Measurements from ENCODE around the gene PARPBP. TPM values are rescaled to one million over a fixed set of nuclear protein-coding genes. Genes with fewer than 3 reads are reported as not detected.

Gene PARPBP
- total and polyA plus RNA-seq, 8 donors = 4.4 to 20.6 (median 13.4) TPM

DNA sequence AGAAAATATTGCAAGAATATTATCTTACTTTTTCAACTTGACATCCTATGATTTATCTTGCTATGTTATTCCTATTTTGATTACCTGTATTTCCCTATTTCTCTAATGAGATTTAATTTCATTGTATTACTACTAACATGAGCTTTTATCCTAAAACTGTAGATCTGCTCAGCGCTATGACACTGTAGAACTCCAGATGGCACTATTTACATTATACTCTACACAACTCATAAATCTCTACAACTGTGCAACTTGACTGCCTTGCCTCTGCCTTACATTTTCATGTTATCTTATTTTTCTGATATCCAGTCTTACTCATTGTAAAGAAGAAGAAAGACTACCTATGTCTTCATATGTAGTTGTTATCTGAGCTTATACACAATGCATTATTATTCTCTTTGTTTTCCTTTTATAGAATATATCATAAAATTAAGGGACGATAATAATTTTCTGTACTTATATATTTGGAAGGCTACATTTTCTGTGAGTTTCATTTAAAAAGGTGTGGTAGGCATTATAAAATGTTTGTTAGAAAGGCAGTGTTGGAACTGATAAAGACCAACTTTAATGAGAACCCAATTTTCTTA is 24.2 kb upstream of the PARPBP start:
- ATAC-seq (peak; percentile 66), DNase-seq (peak in 1 of 4 donors; percentile 37)
- Histone ChIP-seq H3K9me3 (no peaks in the 10 kb centered on the region), H3K4me1 (no peaks in the 10 kb centered on the region), H3K27me3 (no peaks in the 10 kb centered on the region), H3K36me3 (peaks cover 0 to 36% of the 10 kb centered on the region in 2 donors), H3K4me3 (no peak overlapping the region), H3K27ac (no peak overlapping the region)
- intact Hi-C loops (cut with DNase I) = no loop called here
- TF ChIP-seq, protein P1, sequence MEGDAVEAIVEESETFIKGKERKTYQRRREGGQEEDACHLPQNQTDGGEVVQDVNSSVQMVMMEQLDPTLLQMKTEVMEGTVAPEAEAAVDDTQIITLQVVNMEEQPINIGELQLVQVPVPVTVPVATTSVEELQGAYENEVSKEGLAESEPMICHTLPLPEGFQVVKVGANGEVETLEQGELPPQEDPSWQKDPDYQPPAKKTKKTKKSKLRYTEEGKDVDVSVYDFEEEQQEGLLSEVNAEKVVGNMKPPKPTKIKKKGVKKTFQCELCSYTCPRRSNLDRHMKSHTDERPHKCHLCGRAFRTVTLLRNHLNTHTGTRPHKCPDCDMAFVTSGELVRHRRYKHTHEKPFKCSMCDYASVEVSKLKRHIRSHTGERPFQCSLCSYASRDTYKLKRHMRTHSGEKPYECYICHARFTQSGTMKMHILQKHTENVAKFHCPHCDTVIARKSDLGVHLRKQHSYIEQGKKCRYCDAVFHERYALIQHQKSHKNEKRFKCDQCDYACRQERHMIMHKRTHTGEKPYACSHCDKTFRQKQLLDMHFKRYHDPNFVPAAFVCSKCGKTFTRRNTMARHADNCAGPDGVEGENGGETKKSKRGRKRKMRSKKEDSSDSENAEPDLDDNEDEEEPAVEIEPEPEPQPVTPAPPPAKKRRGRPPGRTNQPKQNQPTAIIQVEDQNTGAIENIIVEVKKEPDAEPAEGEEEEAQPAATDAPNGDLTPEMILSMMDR (IDR thresholded peaks at IDR 0.05) = peak in 1 of 2 donors; percentile 15

DNA sequence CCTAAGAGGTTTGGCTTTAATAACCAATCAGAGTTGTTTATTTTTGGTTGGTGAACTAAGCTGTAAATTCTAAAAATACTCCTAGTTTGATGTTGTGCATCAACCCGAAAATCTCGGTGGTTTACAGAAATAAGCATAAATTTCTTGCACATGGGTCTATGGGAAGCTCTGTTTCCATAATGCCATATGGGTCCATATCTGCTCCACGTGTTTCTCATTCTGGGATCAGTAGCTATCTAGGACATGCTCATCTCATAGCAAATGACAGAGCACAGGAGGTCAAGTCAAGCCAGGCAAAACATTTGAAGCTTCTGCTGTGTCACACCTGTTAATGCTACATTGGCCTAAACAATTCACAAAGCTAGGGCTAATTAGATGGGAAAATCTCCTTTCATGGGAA is 23.1 kb upstream of the PARPBP start:
- H3K9me3 ChIP-seq = no peaks in the 10 kb centered on the region
- no peak for ATAC-seq
- TF ChIP-seq, protein P1 (IDR thresholded peaks at IDR 0.05) = no peak
- no peak overlapping the region for H3K4me3 ChIP-seq
- DNase-seq = no peak
- no peaks in the 10 kb centered on the region for H3K27me3 ChIP-seq
- peaks cover 0 to 36% of the 10 kb centered on the region in 2 donors for H3K36me3 ChIP-seq
- intact Hi-C loops (cut with DNase I) = no loop called here
- H3K4me1 ChIP-seq = no peaks in the 10 kb centered on the region
- no peak overlapping the region for H3K27ac ChIP-seq

DNA sequence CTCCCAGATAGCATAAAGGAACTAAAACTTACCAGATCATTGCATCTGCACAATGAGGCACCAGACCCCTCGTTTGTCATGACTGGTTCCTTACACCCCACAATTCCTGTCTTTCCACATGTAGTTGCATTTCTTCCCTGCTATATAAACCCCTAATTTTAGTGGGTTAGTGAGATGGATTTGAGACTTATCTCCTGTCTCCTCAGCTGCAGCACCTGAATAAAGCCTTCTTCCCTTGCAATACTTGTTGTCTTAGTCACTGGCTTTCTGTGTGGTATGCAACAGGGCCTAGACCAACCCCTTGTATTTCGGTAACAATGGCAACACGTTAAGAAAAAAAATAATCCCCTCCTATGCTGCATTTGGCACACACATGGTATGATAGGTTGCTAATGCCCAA is 13.1 kb upstream of the PARPBP start:
- peaks cover 0 to 6% of the 10 kb centered on the region in 2 donors for H3K9me3 ChIP-seq
- TF ChIP-seq, protein P1 (IDR thresholded peaks at IDR 0.05) = no peak
- DNase-seq (no peak), ATAC-seq (no peak)
- H3K27me3 ChIP-seq = no peaks in the 10 kb centered on the region
- H3K4me1 ChIP-seq = no peaks in the 10 kb centered on the region
- no peak overlapping the region for H3K27ac ChIP-seq
- no peak overlapping the region for H3K4me3 ChIP-seq
- H3K36me3 ChIP-seq = peaks cover 0 to 76% of the 10 kb centered on the region in 2 donors
- intact Hi-C loops (cut with DNase I) = no loop called here

DNA sequence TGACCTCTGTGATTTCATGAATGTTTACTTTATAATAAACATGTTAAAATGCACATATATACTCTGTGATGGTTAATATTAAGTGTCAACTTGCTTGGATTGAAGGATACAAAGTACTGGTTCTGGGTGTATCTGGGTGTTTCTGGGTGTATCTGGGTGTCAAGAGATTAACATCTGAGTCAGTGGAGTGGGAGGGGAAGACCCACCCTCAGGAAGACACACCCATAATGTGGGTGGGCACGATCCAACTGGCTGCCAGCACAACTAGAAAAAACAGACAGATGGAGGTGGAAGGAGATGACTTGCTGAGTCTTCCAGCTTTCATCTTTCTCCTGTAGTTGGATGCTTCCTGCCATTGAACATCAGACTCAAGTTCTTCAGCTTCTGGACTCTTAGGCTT is 12.0 kb upstream of the PARPBP start:
- intact Hi-C loops (cut with DNase I) = no loop called here
- Histone ChIP-seq H3K27ac (no peak overlapping the region), H3K9me3 (peaks cover 0 to 6% of the 10 kb centered on the region in 2 donors), H3K4me3 (no peak overlapping the region), H3K4me1 (no peaks in the 10 kb centered on the region), H3K27me3 (no peaks in the 10 kb centered on the region), H3K36me3 (peaks cover 0 to 76% of the 10 kb centered on the region in 2 donors)
- ATAC-seq = no peak
- no peak for DNase-seq
- TF ChIP-seq, protein P1 (IDR thresholded peaks at IDR 0.05) = no peak

DNA sequence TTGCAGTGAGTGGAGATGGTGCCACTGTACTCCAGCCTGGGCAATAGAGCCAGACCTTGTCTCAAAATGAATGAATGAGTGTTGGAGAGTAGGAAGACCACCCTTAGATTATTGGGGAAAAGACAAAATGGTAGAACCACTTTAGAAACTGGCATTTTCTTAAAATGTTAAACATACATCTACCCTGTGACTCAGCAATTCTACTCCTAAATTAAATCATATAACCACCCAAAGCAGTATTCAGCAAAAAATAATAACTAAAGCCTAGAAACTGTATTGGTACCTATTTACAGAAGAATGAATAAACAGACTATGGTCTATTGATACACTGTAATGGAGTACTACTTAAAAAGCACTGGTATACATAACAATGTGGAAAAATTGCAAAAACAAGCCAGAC is 9.2 kb upstream of the PARPBP start:
- TF ChIP-seq, protein P1 (IDR thresholded peaks at IDR 0.05) = no peak
- ATAC-seq = no peak
- intact Hi-C loops (cut with DNase I) = no loop called here
- DNase-seq = no peak
- no peaks in the 10 kb centered on the region for H3K27me3 ChIP-seq
- H3K4me1 ChIP-seq = no peaks in the 10 kb centered on the region
- H3K9me3 ChIP-seq = peaks cover 0 to 6% of the 10 kb centered on the region in 2 donors
- no peak overlapping the region for H3K4me3 ChIP-seq
- no peak overlapping the region for H3K27ac ChIP-seq
- peaks cover 0 to 67% of the 10 kb centered on the region in 2 donors for H3K36me3 ChIP-seq
